ENCODE results near the gene ARMC2.

Gene ARMC2

GRCh38 chr6:109013656-109014305, 165.6 kb downstream of the ARMC2 start:
- Histone ChIP-seq H2AFZ (ENCODE audit: low read length, unreplicated experiment) (no peak overlapping the region), H3K4me1 (ENCODE audit: control insufficient read depth, insufficient read depth, low read length, unreplicated experiment) (no peaks in the 10 kb centered on the region), H3K79me2 (ENCODE audit: control insufficient read depth, insufficient read depth, low read length, unreplicated experiment) (no peaks in the 10 kb centered on the region), H3K27me3 (ENCODE audit: insufficient read depth, low read length) (no peaks in the 10 kb centered on the region), H3K27ac (ENCODE audit: low read depth, low read length) (no peak overlapping the region), H3K4me3 (ENCODE audit: low read depth, low read length) (no peak overlapping the region), H3K36me3 (ENCODE audit: insufficient read depth, low read length) (no peaks in the 10 kb centered on the region)

- Histone ChIP-seq H3K79me2 (ENCODE audit: control insufficient read depth, insufficient read depth, low read length, unreplicated experiment) (no peaks in the 10 kb centered on the region), H3K27me3 (ENCODE audit: insufficient read depth, low read length) (no peaks in the 10 kb centered on the region), H3K36me3 (ENCODE audit: insufficient read depth, low read length) (no peaks in the 10 kb centered on the region), H3K27ac (ENCODE audit: low read depth, low read length) (no peak overlapping the region), H3K4me3 (ENCODE audit: low read depth, low read length) (no peak overlapping the region), H2AFZ (ENCODE audit: low read length, unreplicated experiment) (no peak overlapping the region), H3K4me1 (ENCODE audit: control insufficient read depth, insufficient read depth, low read length, unreplicated experiment) (no peaks in the 10 kb centered on the region)
Observed at GRCh38 chr6:109014606-109015005, 166.4 kb downstream of the ARMC2 start.

- no peak overlapping the region for H3K27ac ChIP-seq (ENCODE audit: low read depth, low read length)
- H3K27me3 ChIP-seq (ENCODE audit: insufficient read depth, low read length), result no peaks in the 10 kb centered on the region
- no peaks in the 10 kb centered on the region for H3K79me2 ChIP-seq (ENCODE audit: control insufficient read depth, insufficient read depth, low read length, unreplicated experiment)
- H3K4me3 ChIP-seq (ENCODE audit: low read depth, low read length), result no peak overlapping the region
- no peaks in the 10 kb centered on the region for H3K36me3 ChIP-seq (ENCODE audit: insufficient read depth, low read length)
- no peak overlapping the region for H2AFZ ChIP-seq (ENCODE audit: low read length, unreplicated experiment)
- no peaks in the 10 kb centered on the region for H3K4me1 ChIP-seq (ENCODE audit: control insufficient read depth, insufficient read depth, low read length, unreplicated experiment)
Observed at GRCh38 chr6:109015176-109015575, 167.0 kb downstream of the ARMC2 start.

- Histone ChIP-seq H3K36me3 (ENCODE audit: insufficient read depth, low read length) (no peaks in the 10 kb centered on the region), H3K27me3 (ENCODE audit: insufficient read depth, low read length) (no peaks in the 10 kb centered on the region), H3K79me2 (ENCODE audit: control insufficient read depth, insufficient read depth, low read length, unreplicated experiment) (no peaks in the 10 kb centered on the region), H2AFZ (ENCODE audit: low read length, unreplicated experiment) (no peak overlapping the region), H3K27ac (ENCODE audit: low read depth, low read length) (no peak overlapping the region), H3K4me1 (ENCODE audit: control insufficient read depth, insufficient read depth, low read length, unreplicated experiment) (peaks cover 10% of the 10 kb centered on the region), H3K4me3 (ENCODE audit: low read depth, low read length) (no peak overlapping the region)
Observed at GRCh38 chr6:109019911-109020310, 171.7 kb downstream of the ARMC2 start.

- Histone ChIP-seq H3K27me3 (ENCODE audit: insufficient read depth, low read length) (no peaks in the 10 kb centered on the region), H3K79me2 (ENCODE audit: control insufficient read depth, insufficient read depth, low read length, unreplicated experiment) (no peaks in the 10 kb centered on the region), H3K4me3 (ENCODE audit: low read depth, low read length) (no peak overlapping the region), H2AFZ (ENCODE audit: low read length, unreplicated experiment) (no peak overlapping the region), H3K36me3 (ENCODE audit: insufficient read depth, low read length) (no peaks in the 10 kb centered on the region), H3K27ac (ENCODE audit: low read depth, low read length) (no peak overlapping the region), H3K4me1 (ENCODE audit: control insufficient read depth, insufficient read depth, low read length, unreplicated experiment) (peaks cover 10% of the 10 kb centered on the region)
Observed at GRCh38 chr6:109021870-109022269, 173.6 kb downstream of the ARMC2 start.

- Histone ChIP-seq H3K79me2 (ENCODE audit: control insufficient read depth, insufficient read depth, low read length, unreplicated experiment) (no peaks in the 10 kb centered on the region), H3K36me3 (ENCODE audit: insufficient read depth, low read length) (no peaks in the 10 kb centered on the region), H2AFZ (ENCODE audit: low read length, unreplicated experiment) (no peak overlapping the region), H3K27me3 (ENCODE audit: insufficient read depth, low read length) (no peaks in the 10 kb centered on the region), H3K27ac (ENCODE audit: low read depth, low read length) (no peak overlapping the region), H3K4me1 (ENCODE audit: control insufficient read depth, insufficient read depth, low read length, unreplicated experiment) (peaks cover 10% of the 10 kb centered on the region), H3K4me3 (ENCODE audit: low read depth, low read length) (no peak overlapping the region)
Observed at GRCh38 chr6:109023356-109023925, 175.2 kb downstream of the ARMC2 start.
